Lung (tissue), 12 donors: ENCODE results near the gene HCFC1. TPM values are rescaled to one million over a fixed set of nuclear protein-coding genes. Genes with fewer than 3 reads are reported as not detected.
A peak's percentile ranks its signal among the peaks of the same experiment; 100 is the strongest.

Experiments used
- ATAC-seq: fragments of 200-7000 bp; cut with Tn5 transposase; one replicate; pipeline ENCODE4 v1.9.1; 2020; ENCODE audit warnings: moderate number of reproducible peaks; ENCODE audit not compliant: insufficient read depth, low FRiP score
- DNase-seq, 3 donors: peaks; one replicate each; pipeline ENCODE4 v3.0.0-alpha.2; 2013 to 2017
- H3K27ac ChIP-seq, 2 donors: one replicate each; pipeline ENCODE4 v1.5.1; 2013; ENCODE audit warnings: mild to moderate bottlenecking in 2 of 2, moderate library complexity in 2 of 2, control low read depth in 1 of 2, inconsistent platforms in 1 of 2, low read depth in 1 of 2, low read length in 1 of 2
- H3K27me3 ChIP-seq, 3 donors: one replicate each; pipeline ENCODE4 v1.5.1; 2013; ENCODE audit warnings: low read length in 2 of 3; ENCODE audit not compliant: control insufficient read depth in 3 of 3, insufficient read depth in 3 of 3
- H3K36me3 ChIP-seq, 4 donors: one replicate each; pipeline ENCODE4 v1.5.1; 2013; ENCODE audit warnings: low read length in 4 of 4, mild to moderate bottlenecking in 1 of 4, moderate library complexity in 1 of 4; ENCODE audit not compliant: control insufficient read depth in 4 of 4, insufficient read depth in 4 of 4
- H3K4me1 ChIP-seq, 5 donors: one replicate each; pipeline ENCODE4 v1.5.1; 2013; ENCODE audit warnings: low read length in 5 of 5, mild to moderate bottlenecking in 2 of 5, moderate library complexity in 1 of 5; ENCODE audit not compliant: control insufficient read depth in 5 of 5, insufficient read depth in 5 of 5
- H3K4me3 ChIP-seq: one replicate; pipeline ENCODE4 v1.5.1; 2013; ENCODE audit warnings: mild to moderate bottlenecking, control low read depth, moderate library complexity
- H3K9ac ChIP-seq, 2 donors: one replicate each; pipeline ENCODE4 v1.5.1; 2013; ENCODE audit warnings: low read length in 2 of 2, control low read depth in 1 of 2; ENCODE audit not compliant: insufficient read depth in 1 of 2
- H3K9me3 ChIP-seq, 4 donors: one replicate each; pipeline ENCODE4 v1.5.1; 2013; ENCODE audit warnings: low read length in 3 of 4, mild to moderate bottlenecking in 1 of 4, moderate library complexity in 1 of 4; ENCODE audit not compliant: control insufficient read depth in 4 of 4, insufficient read depth in 3 of 4
- CTCF ChIP-seq: IDR thresholded peaks from 2 replicates; pipeline ENCODE4 v1.5.1; 2012; ENCODE audit warnings: mild to moderate bottlenecking; ENCODE audit errors: control extremely low read depth, extremely low read depth
- WGBS, 2 donors: extraction: QIAGEN DNeasy Blood & Tissue Kit; methylation state at CpG; one replicate each; pipeline ENCODE4 v1.1.7; 2013; 5-methylcytosine and 5-hydroxymethylcytosine counted together
- polyA plus RNA-seq, 2 donors: library from polyadenylated mRNA; stranded (reverse); fragments of 200-250 nt; gene quantifications; one replicate each; pipeline ENCODE4 v1.2.1, GENCODE V29; 2013
- total RNA-seq, 2 donors: library from RNA; depleted of rRNA in 1 of 2; stranded (reverse); fragments of >200 nt in 1 of 2; gene quantifications; one replicate each; pipeline ENCODE4 v1.2.1, GENCODE V29; 2014 to 2021
- donor health status: control.
- donor health status: control.
- donor health status: Bipolar disorder and iron deficiency.
- donor health status: healthy.
- donor health status: DM: yes; HTN: yes; CAD: no.

Gene HCFC1
- total and polyA plus RNA-seq, 4 donors: 10.7 to 59.4 (median 24.1) TPM

GRCh38 chrX:154014429-154015380, 43.1 kb upstream of the HCFC1 start:
- no peak overlapping the region for H3K9ac ChIP-seq
- H3K27me3 ChIP-seq: no peaks in the 10 kb centered on the region
- ATAC-seq: no peak
- peaks cover 0 to 28% (median 2%) of the 10 kb centered on the region in 4 donors for H3K36me3 ChIP-seq
- H3K27ac ChIP-seq: no peak overlapping the region
- TF ChIP-seq CTCF: no peak
- no peak overlapping the region for H3K4me3 ChIP-seq
- peaks cover 0 to 3% (median 0%) of the 10 kb centered on the region in 4 donors for H3K9me3 ChIP-seq
- DNase-seq: no peak
- WGBS, 2 donors: 75 to 84% methylated on average over 14 to 24 of the region's 24 CpGs
- H3K4me1 ChIP-seq: peaks cover 0 to 8% (median 3%) of the 10 kb centered on the region in 5 donors

- TF ChIP-seq CTCF: peak; percentile 69
- ATAC-seq (peak; percentile 61), DNase-seq (peak; percentile 47 to 62 (median 61))
- no peak overlapping the region for H3K9ac ChIP-seq
- H3K4me1 ChIP-seq: peaks cover 0 to 7% (median 3%) of the 10 kb centered on the region in 5 donors
- peaks cover 0 to under 1% (median 0%) of the 10 kb centered on the region in 4 donors for H3K9me3 ChIP-seq
- no peak overlapping the region for H3K27ac ChIP-seq
- H3K36me3 ChIP-seq: peaks cover 0 to 28% (median 2%) of the 10 kb centered on the region in 4 donors
- WGBS, 2 donors: 43 to 49% methylated on average over 16 to 20 of the region's 20 CpGs
- no peaks in the 10 kb centered on the region for H3K27me3 ChIP-seq
- H3K4me3 ChIP-seq: no peak overlapping the region
Measured at GRCh38 chrX:154013614-154014360, 42.2 kb upstream of the HCFC1 start.

GRCh38 chrX:154013001-154013421, 41.4 kb upstream of the HCFC1 start:
- Histone ChIP-seq H3K36me3 (peaks cover 0 to 26% (median 2%) of the 10 kb centered on the region in 4 donors), H3K9me3 (no peaks in the 10 kb centered on the region), H3K4me1 (peaks cover 0 to 5% (median 2%) of the 10 kb centered on the region in 5 donors), H3K4me3 (no peak overlapping the region), H3K9ac (no peak overlapping the region), H3K27ac (peak overlapping the region in 1 of 2 donors; percentile 1), H3K27me3 (no peaks in the 10 kb centered on the region)
- no peak for ATAC-seq
- TF ChIP-seq CTCF: no peak
- 76 to 80% methylated on average over 7 to 17 of the region's 17 CpGs for WGBS, 2 donors
- no peak for DNase-seq
